Measurements from ENCODE around the gene EFEMP2.

DNA sequence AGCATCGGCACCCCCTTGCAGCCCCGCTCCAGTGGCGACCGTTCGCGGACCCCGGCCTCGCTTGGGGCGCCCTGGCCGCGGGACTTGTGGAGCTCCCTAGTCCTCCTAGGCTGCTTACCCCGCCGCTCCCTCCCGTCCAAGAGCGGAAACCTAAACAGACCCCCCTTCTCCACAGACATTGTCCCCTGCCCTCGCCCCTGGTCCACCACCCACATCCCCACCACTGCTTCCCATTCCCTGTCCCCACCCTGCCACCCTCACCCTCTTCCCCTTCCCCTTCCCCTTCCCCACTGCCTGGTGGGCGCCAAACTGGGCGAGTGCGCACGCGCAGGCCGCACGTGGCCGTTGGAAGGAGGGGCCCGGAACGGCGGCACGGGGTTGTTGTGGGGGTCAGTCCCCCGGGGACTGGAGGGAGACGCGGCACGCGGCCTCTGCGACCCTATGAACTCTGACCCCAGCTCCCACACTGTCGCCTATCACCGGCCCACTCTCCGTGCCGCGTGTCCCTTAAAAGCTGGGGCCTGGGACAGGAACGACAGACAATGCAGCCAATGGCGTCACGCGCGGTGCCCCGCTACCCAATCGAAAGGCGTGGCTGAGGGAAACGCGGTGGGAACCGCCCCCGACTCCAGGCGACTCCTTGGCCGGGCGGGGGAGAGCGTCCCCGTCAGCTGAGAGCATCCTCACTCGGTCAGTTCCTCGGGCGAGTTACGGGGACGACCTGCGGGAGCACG, 39.1 kb downstream of the EFEMP2 start, which contains the start of gene SNX32:
- TF ChIP-seq, protein P1, sequence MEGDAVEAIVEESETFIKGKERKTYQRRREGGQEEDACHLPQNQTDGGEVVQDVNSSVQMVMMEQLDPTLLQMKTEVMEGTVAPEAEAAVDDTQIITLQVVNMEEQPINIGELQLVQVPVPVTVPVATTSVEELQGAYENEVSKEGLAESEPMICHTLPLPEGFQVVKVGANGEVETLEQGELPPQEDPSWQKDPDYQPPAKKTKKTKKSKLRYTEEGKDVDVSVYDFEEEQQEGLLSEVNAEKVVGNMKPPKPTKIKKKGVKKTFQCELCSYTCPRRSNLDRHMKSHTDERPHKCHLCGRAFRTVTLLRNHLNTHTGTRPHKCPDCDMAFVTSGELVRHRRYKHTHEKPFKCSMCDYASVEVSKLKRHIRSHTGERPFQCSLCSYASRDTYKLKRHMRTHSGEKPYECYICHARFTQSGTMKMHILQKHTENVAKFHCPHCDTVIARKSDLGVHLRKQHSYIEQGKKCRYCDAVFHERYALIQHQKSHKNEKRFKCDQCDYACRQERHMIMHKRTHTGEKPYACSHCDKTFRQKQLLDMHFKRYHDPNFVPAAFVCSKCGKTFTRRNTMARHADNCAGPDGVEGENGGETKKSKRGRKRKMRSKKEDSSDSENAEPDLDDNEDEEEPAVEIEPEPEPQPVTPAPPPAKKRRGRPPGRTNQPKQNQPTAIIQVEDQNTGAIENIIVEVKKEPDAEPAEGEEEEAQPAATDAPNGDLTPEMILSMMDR (IDR thresholded peaks at IDR 0.05), result no peak
- TF ChIP-seq POLR2A (IDR thresholded peaks at IDR 0.05), result no peak
